ENCODE results near the gene FBXL22.

Gene FBXL22

DNA sequence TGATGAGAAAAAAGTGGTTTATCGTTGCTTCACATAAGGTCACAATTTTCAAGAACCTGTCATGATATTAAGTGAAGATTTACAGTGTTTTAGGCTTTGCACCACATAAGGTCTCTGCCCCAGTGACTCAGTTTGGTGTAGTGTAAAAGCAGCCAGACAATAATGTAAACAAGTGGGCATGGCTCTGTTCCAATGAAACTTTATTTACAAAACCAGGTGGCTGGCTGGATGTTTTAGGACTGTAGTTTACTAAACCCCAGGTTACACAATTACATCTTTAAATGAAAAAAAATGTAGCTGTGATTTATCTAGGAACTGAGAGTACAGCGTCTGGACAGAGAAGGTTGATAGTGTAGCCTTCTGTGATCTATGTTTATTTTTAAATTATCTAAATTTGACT, 9.7 kb upstream of the FBXL22 start:
- Histone ChIP-seq H3K4me2 (ENCODE audit: low read depth, low read length, poor library complexity, severe bottlenecking) (no peak overlapping the region), H3K27me3 (ENCODE audit: insufficient read depth, low read length, poor library complexity, severe bottlenecking) (no peaks in the 10 kb centered on the region), H4K20me1 (ENCODE audit: insufficient read depth, low read length, poor library complexity, severe bottlenecking) (no peaks in the 10 kb centered on the region), H3K4me1 (ENCODE audit: insufficient read depth, low read length, poor library complexity, severe bottlenecking) (peaks cover 7% of the 10 kb centered on the region), H3K9me2 (replicated peaks; ENCODE audit: low read depth, low read length) (no peaks in the 10 kb centered on the region), H3F3A (ENCODE audit: low read depth) (no peaks in the 10 kb centered on the region), H3K9me3 (ENCODE audit: insufficient read depth, low read depth, low read length) (no peaks in the 10 kb centered on the region), H3K36me3 (ENCODE audit: insufficient read depth, low read length) (peaks cover 80% of the 10 kb centered on the region), H2AFZ (ENCODE audit: low read length) (no peak overlapping the region), H3K79me2 (ENCODE audit: insufficient read depth, low read length) (no peaks in the 10 kb centered on the region), H3K4me3 (ENCODE audit: low read length, poor library complexity, severe bottlenecking) (no peak overlapping the region), H3K9ac (ENCODE audit: low read depth, low read length, poor library complexity, severe bottlenecking) (no peak overlapping the region)
- TF ChIP-seq, protein P1, sequence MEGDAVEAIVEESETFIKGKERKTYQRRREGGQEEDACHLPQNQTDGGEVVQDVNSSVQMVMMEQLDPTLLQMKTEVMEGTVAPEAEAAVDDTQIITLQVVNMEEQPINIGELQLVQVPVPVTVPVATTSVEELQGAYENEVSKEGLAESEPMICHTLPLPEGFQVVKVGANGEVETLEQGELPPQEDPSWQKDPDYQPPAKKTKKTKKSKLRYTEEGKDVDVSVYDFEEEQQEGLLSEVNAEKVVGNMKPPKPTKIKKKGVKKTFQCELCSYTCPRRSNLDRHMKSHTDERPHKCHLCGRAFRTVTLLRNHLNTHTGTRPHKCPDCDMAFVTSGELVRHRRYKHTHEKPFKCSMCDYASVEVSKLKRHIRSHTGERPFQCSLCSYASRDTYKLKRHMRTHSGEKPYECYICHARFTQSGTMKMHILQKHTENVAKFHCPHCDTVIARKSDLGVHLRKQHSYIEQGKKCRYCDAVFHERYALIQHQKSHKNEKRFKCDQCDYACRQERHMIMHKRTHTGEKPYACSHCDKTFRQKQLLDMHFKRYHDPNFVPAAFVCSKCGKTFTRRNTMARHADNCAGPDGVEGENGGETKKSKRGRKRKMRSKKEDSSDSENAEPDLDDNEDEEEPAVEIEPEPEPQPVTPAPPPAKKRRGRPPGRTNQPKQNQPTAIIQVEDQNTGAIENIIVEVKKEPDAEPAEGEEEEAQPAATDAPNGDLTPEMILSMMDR (conservative IDR thresholded peaks at IDR 0.05; ENCODE audit: low read length), result no peak
- no peak for TF ChIP-seq EZH2phosphoT487 (IDR thresholded peaks at IDR 0.05; ENCODE audit: borderline replicate concordance)

DNA sequence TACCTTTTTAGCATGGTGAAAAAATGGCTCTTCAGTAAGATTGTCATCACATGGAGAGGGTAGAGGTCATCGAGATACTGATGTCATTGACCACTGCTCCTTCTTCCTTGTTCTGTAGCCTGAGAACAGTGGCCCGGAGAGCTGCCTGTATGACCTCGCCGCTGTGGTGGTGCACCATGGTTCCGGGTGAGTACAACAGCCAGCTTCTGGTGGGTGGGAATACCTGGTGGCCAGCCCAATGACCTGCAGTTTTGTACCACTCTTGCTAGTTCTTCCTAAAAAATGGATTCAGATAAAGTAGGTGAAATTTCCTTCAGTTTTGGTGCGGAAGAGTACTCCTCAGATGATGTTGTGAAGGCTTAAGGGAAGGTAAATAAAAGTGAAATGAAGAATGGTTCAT, 8.4 kb upstream of the FBXL22 start:
- no peaks in the 10 kb centered on the region for H3K79me2 ChIP-seq (ENCODE audit: insufficient read depth, low read length)
- H3F3A ChIP-seq (ENCODE audit: low read depth), result no peaks in the 10 kb centered on the region

DNA sequence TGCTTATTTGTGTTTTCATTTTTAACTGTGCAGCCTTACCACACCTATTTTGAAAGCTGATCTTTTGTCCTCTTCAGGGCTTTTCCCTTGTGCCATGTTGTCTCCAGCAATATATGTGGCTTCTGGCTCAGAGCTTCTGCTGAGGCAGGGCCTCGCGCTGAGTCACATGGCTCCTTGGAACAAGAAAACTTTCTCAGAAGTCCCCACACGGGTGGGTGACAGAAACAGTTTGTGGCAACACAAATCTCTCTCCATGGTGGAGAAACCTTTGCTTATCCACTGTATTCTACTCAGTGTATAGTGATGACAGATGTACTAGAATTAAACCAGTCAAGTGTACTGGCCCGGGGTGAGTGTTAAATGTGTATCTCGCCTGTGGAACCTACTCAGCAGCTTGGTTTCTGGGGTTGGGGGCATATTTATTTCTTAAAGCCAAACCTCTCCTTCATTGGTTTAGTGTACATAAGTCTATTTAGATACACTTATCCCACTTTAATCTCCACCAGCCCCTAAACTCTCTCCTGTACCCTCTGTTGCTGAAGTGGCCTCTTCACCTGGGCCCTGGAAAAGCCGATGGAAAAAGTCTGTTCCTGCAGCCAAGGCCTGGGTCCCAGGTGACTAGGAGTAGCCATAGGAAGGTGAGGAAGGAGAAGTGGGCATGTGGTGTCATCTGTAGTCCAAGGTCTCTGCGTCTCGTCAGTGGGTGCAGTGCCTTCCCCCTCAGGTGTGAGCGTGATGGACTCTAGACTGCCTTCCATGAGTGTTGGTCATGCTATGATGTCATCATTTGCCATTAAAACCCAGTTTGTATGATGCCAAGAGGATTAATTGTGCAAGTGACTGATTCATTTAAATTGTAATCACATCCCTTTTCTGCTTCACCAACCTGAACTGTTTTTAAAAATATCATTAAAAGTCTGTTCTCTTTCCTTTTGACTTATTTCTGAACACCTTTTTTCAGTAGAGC, 3.2 kb upstream of the FBXL22 start:
- Histone ChIP-seq H3K79me2 (ENCODE audit: insufficient read depth, low read length) (no peaks in the 10 kb centered on the region), H3K9me2 (replicated peaks; ENCODE audit: low read depth, low read length) (no peaks in the 10 kb centered on the region), H3K36me3 (ENCODE audit: insufficient read depth, low read length) (peaks cover 50% of the 10 kb centered on the region), H3K9ac (ENCODE audit: low read depth, low read length, poor library complexity, severe bottlenecking) (no peak overlapping the region), H3K4me1 (ENCODE audit: insufficient read depth, low read length, poor library complexity, severe bottlenecking) (peaks cover 9% of the 10 kb centered on the region), H4K20me1 (ENCODE audit: insufficient read depth, low read length, poor library complexity, severe bottlenecking) (no peaks in the 10 kb centered on the region), H3F3A (ENCODE audit: low read depth) (no peaks in the 10 kb centered on the region), H3K27me3 (ENCODE audit: insufficient read depth, low read length, poor library complexity, severe bottlenecking) (no peaks in the 10 kb centered on the region), H3K4me3 (ENCODE audit: low read length, poor library complexity, severe bottlenecking) (no peak overlapping the region), H3K4me2 (ENCODE audit: low read depth, low read length, poor library complexity, severe bottlenecking) (no peak overlapping the region), H2AFZ (ENCODE audit: low read length) (no peak overlapping the region), H3K9me3 (ENCODE audit: insufficient read depth, low read depth, low read length) (no peaks in the 10 kb centered on the region)
- TF ChIP-seq EZH2phosphoT487 (IDR thresholded peaks at IDR 0.05; ENCODE audit: borderline replicate concordance), result no peak
- TF ChIP-seq, protein P1 (conservative IDR thresholded peaks at IDR 0.05; ENCODE audit: low read length), result no peak

More for the DNA sequence above, 8.4 kb upstream of the FBXL22 start:
- Histone ChIP-seq H3K9me2 (replicated peaks; ENCODE audit: low read depth, low read length) (no peaks in the 10 kb centered on the region), H2AFZ (ENCODE audit: low read length) (no peak overlapping the region), H3K4me1 (ENCODE audit: insufficient read depth, low read length, poor library complexity, severe bottlenecking) (peaks cover 7% of the 10 kb centered on the region), H3K9me3 (ENCODE audit: insufficient read depth, low read depth, low read length) (no peaks in the 10 kb centered on the region), H3K4me3 (ENCODE audit: low read length, poor library complexity, severe bottlenecking) (no peak overlapping the region), H4K20me1 (ENCODE audit: insufficient read depth, low read length, poor library complexity, severe bottlenecking) (no peaks in the 10 kb centered on the region), H3K9ac (ENCODE audit: low read depth, low read length, poor library complexity, severe bottlenecking) (no peak overlapping the region), H3K36me3 (ENCODE audit: insufficient read depth, low read length) (peaks cover 80% of the 10 kb centered on the region), H3K4me2 (ENCODE audit: low read depth, low read length, poor library complexity, severe bottlenecking) (no peak overlapping the region), H3K27me3 (ENCODE audit: insufficient read depth, low read length, poor library complexity, severe bottlenecking) (no peaks in the 10 kb centered on the region)
- TF ChIP-seq, protein P1 (conservative IDR thresholded peaks at IDR 0.05; ENCODE audit: low read length), result no peak
- TF ChIP-seq EZH2phosphoT487 (IDR thresholded peaks at IDR 0.05; ENCODE audit: borderline replicate concordance), result no peak
